HEK293 (cell line): Measurements from ENCODE around the gene IFIH1.

Experiments used
- KLF9 ChIP-seq: fragments of 450-650 bp; formaldehyde crosslinking; IDR thresholded peaks from 2 replicates; pipeline ENCODE4 v1.5.1; 2016; ENCODE audit warnings: missing biosample characterization, missing genetic modification characterization, low read depth
- PRDM1 ChIP-seq: fragments of 450-650 bp; formaldehyde crosslinking; IDR thresholded peaks from 2 replicates; pipeline ENCODE4; 2016; ENCODE audit warnings: missing biosample characterization, missing genetic modification characterization
- SETDB1 ChIP-seq: IDR thresholded peaks from one replicate; pipeline ENCODE4 v1.6.1; 2017; ENCODE audit warnings: mild to moderate bottlenecking, low read length, moderate library complexity, mixed read lengths; ENCODE audit not compliant: insufficient read length
- YY1 ChIP-seq: fragments of 450-650 bp; formaldehyde crosslinking; IDR thresholded peaks from 2 replicates; pipeline ENCODE4 v1.5.1; 2018; ENCODE audit warnings: missing biosample characterization, missing genetic modification characterization
- ZBTB48 ChIP-seq: fragments of 450-650 bp; formaldehyde crosslinking; IDR thresholded peaks from 2 replicates; pipeline ENCODE4 v1.5.1; 2016; ENCODE audit warnings: missing biosample characterization, missing genetic modification characterization
- ZNF174 ChIP-seq: fragments of 450-650 bp; formaldehyde crosslinking; IDR thresholded peaks from 2 replicates; pipeline ENCODE4 v1.5.0; 2017; ENCODE audit warnings: missing biosample characterization, mild to moderate bottlenecking, missing genetic modification characterization
- ZNF274 ChIP-seq, 2 experiments: fragments of 200-500 bp in 1 of 2; fragments of 450-650 bp in 1 of 2; sonication (Bioruptor generic) in 1 of 2; formaldehyde crosslinking in 1 of 2; IDR thresholded peaks; 2 replicates each; pipeline versions ENCODE4 v1.5.1 to v1.6.1; 2014 to 2016; ENCODE audit warnings: borderline replicate concordance in 1 of 2, inconsistent platforms in 1 of 2, low read length in 1 of 2, missing biosample characterization in 1 of 2, missing genetic modification characterization in 1 of 2
- ZNF473 ChIP-seq: fragments of 450-650 bp; formaldehyde crosslinking; IDR thresholded peaks from 2 replicates; pipeline ENCODE4 v1.5.1; 2017; ENCODE audit warnings: missing biosample characterization, missing genetic modification characterization
- ZNF768 ChIP-seq: fragments of 450-650 bp; formaldehyde crosslinking; IDR thresholded peaks from 2 replicates; pipeline ENCODE4 v1.5.1; 2018; ENCODE audit warnings: missing biosample characterization, mild to moderate bottlenecking, missing genetic modification characterization
- ZNF785 ChIP-seq: fragments of 450-650 bp; formaldehyde crosslinking; IDR thresholded peaks from 2 replicates; pipeline ENCODE4 v1.5.1; 2016; ENCODE audit warnings: missing biosample characterization, missing genetic modification characterization
- ZSCAN30 ChIP-seq: fragments of 450-650 bp; IDR thresholded peaks from 2 replicates; pipeline ENCODE4 v1.5.1; 2018; ENCODE audit warnings: missing biosample characterization, mild to moderate bottlenecking, missing genetic modification characterization, moderate library complexity
- TF ChIP-seq, protein P1 (sequence below): fragments of 450-650 bp; formaldehyde crosslinking; IDR thresholded peaks from 2 replicates; pipeline ENCODE4 v1.5.1; 2016; ENCODE audit warnings: missing biosample characterization, missing genetic modification characterization
- TF ChIP-seq, protein P2 (sequence below): fragments of 450-650 bp; formaldehyde crosslinking; IDR thresholded peaks from 2 replicates; pipeline ENCODE4 v1.5.1; 2016; ENCODE audit warnings: missing biosample characterization, missing genetic modification characterization
- TF ChIP-seq, protein P3 (sequence below): fragments of 450-650 bp; formaldehyde crosslinking; IDR thresholded peaks from 2 replicates; pipeline ENCODE4 v1.5.1; 2017; ENCODE audit warnings: missing biosample characterization, mild to moderate bottlenecking, missing genetic modification characterization, moderate library complexity

DNA sequence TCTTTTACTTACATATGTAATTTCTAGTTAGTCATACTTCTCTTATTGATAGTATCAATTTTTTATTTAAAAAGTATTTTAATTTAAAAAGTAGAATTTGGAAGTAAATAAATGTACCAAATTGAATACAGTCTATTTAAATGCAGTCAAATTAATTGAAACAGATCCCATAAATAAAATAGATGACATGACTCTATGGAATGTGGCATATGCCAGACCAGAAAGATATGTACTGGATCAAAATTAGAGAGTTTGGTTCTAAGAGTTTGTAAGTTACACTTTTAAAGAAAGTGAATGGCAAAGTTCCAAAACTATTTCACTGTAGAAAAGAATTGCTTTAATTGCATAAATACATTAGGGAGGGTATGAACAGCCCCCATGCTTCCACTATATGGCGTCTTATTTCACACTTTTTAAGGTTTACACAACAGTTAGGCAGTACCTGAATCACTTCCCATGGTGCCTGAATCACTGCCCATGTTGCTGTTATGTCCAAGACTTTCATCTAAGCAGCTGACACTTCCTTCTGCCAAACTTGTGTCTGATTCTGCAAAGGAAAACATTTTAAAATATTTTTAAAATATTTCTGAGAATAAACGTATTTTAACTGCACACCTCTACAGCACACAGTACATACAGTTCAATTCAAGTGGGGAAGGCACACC lies 25.2 kb downstream of the IFIH1 start:
- TF ChIP-seq, protein P1, sequence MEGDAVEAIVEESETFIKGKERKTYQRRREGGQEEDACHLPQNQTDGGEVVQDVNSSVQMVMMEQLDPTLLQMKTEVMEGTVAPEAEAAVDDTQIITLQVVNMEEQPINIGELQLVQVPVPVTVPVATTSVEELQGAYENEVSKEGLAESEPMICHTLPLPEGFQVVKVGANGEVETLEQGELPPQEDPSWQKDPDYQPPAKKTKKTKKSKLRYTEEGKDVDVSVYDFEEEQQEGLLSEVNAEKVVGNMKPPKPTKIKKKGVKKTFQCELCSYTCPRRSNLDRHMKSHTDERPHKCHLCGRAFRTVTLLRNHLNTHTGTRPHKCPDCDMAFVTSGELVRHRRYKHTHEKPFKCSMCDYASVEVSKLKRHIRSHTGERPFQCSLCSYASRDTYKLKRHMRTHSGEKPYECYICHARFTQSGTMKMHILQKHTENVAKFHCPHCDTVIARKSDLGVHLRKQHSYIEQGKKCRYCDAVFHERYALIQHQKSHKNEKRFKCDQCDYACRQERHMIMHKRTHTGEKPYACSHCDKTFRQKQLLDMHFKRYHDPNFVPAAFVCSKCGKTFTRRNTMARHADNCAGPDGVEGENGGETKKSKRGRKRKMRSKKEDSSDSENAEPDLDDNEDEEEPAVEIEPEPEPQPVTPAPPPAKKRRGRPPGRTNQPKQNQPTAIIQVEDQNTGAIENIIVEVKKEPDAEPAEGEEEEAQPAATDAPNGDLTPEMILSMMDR (tag by site-specific recombination) = no peak
- TF ChIP-seq, protein P2, sequence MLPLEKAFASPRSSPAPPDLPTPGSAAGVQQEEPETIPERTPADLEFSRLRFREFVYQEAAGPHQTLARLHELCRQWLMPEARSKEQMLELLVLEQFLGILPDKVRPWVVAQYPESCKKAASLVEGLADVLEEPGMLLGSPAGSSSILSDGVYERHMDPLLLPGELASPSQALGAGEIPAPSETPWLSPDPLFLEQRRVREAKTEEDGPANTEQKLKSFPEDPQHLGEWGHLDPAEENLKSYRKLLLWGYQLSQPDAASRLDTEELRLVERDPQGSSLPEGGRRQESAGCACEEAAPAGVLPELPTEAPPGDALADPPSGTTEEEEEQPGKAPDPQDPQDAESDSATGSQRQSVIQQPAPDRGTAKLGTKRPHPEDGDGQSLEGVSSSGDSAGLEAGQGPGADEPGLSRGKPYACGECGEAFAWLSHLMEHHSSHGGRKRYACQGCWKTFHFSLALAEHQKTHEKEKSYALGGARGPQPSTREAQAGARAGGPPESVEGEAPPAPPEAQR (tag by site-specific recombination) = no peak
- TF ChIP-seq PRDM1 (tag by site-specific recombination) (no peak), ZNF785 (tag by site-specific recombination) (no peak), ZNF473 (no peak), ZNF174 (tag by site-specific recombination) (no peak), YY1 (no peak), ZBTB48 (tag by site-specific recombination) (no peak), SETDB1 (no peak), ZSCAN30 (tag by site-specific recombination) (no peak), ZNF274 (IDR thresholded peaks at IDR 0.05; ENCODE audit: low read length) (no peak), ZNF274 (tag by site-specific recombination; IDR thresholded peaks at IDR 0.05; ENCODE audit: borderline replicate concordance) (no peak), KLF9 (tag by site-specific recombination) (no peak), ZNF768 (tag by site-specific recombination) (no peak)
- TF ChIP-seq, protein P3, sequence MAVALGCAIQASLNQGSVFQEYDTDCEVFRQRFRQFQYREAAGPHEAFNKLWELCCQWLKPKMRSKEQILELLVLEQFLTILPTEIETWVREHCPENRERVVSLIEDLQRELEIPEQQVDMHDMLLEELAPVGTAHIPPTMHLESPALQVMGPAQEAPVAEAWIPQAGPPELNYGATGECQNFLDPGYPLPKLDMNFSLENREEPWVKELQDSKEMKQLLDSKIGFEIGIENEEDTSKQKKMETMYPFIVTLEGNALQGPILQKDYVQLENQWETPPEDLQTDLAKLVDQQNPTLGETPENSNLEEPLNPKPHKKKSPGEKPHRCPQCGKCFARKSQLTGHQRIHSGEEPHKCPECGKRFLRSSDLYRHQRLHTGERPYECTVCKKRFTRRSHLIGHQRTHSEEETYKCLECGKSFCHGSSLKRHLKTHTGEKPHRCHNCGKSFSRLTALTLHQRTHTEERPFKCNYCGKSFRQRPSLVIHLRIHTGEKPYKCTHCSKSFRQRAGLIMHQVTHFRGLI (tag by site-specific recombination) = no peak
